SKM-1 (cell line): ENCODE results near the gene HS3ST6.
"Not testable (repeated sequence)": the region's sequence is repeated elsewhere in the genome, so short reads cannot be mapped to it uniquely, and the experiment has no call there.

Experiments used
- DNase-seq: peaks from one replicate; lab custom pipeline; 2025; ENCODE audit not compliant: unreplicated experiment; lab: John Stamatoyannopoulos, UW

HS3ST6 gene

DNA sequence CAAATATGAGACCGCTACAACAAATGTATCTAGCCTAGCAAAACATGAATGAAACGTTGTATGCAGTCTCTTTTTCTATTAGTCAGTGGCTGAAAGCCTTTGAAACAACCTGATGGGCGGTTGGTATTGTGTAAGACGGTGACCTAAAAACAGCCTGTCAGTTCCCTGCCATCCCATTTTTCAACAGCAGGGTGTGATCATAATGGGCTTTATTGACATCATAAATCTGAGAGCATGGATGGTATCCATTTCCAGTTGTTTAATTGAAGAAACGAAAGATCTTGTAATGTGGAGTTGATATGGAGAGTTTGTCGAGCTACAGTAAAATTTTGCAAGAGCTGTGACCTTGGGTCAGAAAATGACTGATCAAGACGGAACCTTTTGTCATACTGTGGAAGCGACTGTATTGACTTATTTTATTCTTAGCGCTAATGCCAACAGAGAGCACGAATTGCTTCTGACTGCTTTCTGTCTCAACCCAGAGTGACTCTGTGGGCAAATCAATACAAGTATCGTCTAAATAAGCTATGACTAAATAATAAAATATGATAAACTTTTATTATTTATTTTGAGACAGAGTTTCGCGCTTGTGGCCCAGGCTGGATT is 34.0 kb downstream of the HS3ST6 start:
- DNase-seq, result peak; percentile 47

- not testable (repeated sequence) for DNase-seq
Observed at GRCh38 chr16:1881172-1881571, 37.0 kb downstream of the HS3ST6 start.

DNA sequence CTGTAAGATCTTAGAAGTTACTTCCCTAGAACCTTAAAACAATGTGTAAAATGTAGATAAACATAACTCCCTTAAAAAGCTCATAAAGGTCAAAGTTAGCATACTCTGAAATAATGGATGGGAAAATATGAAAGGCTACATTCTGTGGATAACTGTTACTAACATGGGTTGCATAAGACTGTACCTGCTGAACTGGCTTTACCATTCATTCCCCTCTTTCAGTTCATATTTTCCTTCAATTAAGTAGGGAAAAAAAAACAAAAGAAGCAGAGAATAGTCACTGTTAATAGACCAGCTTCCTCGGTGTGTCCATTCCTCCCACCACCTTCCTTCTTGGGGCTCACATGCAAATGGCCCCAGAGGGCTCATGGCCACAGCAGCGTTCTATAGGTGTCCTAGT is 38.7 kb downstream of the HS3ST6 start:
- no peak for DNase-seq

DNA sequence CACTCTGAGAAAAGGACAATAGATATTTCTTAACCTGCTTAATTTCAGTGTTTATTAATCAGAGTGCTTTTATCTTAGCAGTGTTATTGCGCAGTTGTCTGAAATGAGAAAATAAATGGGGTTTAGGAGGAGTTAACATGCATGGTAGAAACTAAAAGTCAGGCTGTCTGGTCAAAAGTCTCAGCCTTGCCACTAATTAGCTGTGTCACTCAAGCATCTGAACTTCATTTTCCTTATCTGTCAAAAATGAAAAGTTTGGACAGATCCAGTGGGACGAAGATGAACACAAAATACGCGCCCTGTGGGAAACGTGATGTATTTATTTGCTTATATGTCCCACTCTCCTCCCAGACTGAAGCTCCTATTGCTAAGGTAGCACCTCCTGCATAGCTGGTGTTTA is 40.0 kb downstream of the HS3ST6 start:
- DNase-seq, result no peak

DNA sequence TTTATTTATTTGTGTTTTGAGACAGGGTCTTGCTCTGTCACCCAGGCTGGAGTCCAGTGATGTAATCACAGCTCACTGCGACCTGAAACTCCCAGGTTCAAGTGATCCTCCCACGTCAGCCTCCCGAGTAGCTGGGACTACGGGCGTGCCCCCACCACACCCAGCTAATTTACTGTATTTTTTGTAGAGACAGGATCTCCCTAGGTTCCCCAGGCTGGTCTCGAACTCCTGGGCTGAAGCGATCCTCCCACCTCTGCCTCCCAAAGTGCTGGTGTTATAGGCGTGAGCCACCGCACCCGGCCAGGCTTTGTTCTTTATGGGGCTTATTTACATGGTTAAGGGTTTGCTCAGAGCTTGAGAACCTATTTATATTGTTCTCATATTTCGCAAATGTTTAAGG is 40.4 kb downstream of the HS3ST6 start:
- no peak for DNase-seq

DNA sequence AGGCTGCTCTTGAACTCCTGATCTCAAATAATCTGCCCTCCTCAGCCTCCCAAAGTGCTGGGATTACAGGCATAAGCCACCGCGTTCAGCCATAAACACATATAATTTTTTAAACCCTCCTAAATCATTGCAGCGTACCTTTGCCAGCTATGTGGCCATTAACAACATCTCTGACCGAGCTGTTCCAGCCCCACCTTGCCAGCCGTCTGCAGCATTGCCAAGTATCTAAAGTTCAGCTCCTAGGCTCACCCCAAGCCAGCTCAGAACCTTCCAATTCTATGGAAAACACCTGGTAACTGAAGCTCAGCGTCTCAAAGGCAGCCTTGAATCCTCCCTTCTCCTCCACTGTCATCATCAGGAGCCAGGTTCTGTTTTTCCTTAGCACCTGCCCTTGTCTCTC is 41.1 kb downstream of the HS3ST6 start:
- no peak for DNase-seq

DNA sequence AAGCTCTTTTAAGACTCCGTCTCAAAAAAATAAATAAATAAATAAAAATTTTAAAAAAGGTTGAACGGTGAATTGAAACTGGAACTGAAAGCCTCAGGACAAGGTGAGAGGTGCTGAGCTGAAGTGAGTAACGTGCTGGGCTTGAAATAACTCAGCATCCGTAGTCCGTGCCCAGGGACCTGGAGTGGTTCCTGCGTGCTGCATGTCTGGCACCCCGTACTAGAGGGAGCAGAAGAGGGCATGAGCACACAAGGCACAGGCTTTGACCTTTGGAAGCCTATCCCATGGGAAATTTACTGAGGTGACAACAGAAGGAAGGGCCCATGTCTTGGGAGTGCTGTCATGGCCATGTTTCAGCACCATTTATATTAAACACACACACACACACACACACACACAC is 41.7 kb downstream of the HS3ST6 start:
- DNase-seq, result no peak

DNA sequence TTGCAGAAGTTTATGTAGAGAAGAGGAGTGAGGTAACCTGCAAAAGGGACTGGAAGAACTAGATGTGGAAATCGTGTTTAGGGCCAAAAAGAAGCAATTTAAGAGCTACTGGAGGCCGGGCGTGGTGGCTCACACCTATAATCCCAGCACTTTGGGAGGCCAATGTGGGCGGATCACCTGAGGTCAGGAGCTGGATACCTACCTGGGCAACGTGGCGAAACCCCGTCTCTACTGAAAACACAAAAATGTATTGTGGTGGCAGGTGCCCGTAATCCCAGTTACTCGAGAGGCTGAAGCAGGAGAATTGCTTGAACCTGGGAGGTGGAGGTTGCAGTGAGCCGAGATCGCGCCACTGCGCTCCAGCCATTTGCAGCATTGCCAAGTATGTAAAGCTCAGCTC is 42.1 kb downstream of the HS3ST6 start:
- not testable (repeated sequence) for DNase-seq

DNA sequence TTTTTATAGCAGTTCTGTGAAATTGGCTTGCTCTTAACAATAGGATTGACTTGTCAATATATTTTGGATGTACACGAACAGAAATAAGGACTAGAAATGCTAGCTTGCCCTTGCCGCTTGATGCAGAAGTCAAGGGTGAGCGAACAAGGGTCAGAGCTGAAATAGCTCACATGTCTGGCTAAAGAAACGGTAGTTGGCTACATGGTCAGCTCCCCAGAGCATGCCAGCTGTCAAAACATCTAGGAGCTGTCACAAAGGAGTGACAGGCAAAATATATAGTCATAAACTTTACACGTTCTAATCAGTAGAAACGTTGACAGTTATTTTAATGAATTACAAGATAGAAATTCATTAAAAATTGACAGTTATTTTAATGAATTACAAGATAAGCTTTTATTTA is 43.4 kb downstream of the HS3ST6 start:
- no peak for DNase-seq

- DNase-seq, result peak; percentile 51
Observed at GRCh38 chr16:1871974-1872635, 46.1 kb downstream of the HS3ST6 start, which contains the start of gene MEIOB. Gene MEIOB, minus strand, starts transcription at chr16:1872164. Its CDS starts 3,989 bp downstream, at chr16:1868175.

GRCh38 chr16:1870365-1871082 is 47.7 kb downstream of the HS3ST6 start:
- no peak for DNase-seq

GRCh38 chr16:1865902-1866690 is 52.1 kb downstream of the HS3ST6 start:
- DNase-seq, result no peak

DNA sequence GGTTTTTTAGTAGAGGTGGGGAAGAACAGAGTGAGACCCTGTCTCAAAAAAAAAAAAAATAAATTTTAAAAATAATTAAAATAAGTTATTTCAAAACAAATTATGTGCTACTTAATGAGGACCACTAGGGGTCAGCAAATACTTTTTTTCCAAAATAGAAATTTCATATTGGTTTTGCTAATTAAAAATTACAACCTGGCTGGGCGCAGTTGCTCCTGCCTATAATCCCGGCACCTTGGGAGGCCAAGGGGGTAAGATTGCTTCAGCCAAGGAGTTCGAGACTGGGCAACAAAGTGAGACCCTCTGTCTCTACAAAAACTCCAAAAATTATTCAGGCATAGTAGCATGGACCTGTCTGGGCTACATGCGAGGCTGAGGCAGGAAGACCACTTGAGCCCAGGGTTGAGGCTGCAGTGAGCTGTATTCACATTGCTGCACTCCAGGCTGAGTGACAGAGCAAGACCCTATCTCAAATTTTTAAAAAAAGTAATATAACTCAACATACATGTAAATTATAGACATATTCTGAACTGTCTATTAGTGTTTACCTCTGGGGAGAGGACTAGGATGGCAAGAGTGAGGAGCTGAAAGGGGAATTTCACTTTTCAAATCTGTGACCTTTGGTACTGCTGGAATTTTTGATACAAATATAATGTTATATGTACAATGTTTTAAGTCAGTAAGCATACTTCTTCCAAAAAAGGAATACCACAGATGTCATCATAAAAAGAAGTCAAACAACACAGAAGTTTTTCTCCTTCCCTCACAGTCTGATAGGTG is 54.3 kb downstream of the HS3ST6 start:
- DNase-seq, result peak; percentile 36

GRCh38 chr16:1862394-1862793 is 55.8 kb downstream of the HS3ST6 start:
- no peak for DNase-seq

DNA sequence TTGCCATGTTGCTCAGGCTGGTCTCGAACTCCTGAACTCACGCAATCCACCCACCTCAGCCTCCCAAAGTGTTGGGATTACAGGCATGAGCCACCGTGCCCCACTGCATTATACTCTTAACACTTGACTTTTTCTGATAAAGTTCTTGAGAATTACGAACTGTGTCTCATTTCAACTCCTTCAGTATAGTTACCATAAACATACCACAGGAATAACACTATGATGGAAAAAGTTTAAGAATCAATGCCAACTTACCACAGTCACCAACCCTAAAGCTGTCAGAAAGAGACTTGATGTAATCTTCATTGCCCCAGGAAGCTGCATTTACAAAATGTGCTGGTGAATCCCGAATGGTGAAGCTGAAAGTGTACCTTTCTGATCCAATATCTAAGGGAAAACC is 56.5 kb downstream of the HS3ST6 start:
- no peak for DNase-seq
